Measurements from ENCODE around the gene CES5A.
"Not testable (repeated sequence)": the region's sequence is repeated elsewhere in the genome, so short reads cannot be mapped to it uniquely, and the experiment has no call there.

The CES5A gene

GRCh38 chr16:55824473-55825000 is 50.6 kb downstream of the CES5A start:
- no peaks in the 10 kb centered on the region for H3K4me1 Mint-ChIP-seq
- H3K9me3 Mint-ChIP-seq, result no peaks in the 10 kb centered on the region
- TF ChIP-seq CTCF (IDR thresholded peaks at IDR 0.05; ENCODE audit: unreplicated experiment in 3 of 3), result no peak
- H3K27me3 Mint-ChIP-seq (ENCODE audit: low read depth), result peaks cover 44% of the 10 kb centered on the region
- no peaks in the 10 kb centered on the region for H3K36me3 Mint-ChIP-seq (ENCODE audit: low read depth)
- H3K27ac Mint-ChIP-seq, result no peak overlapping the region
- no peak overlapping the region for H3K4me3 Mint-ChIP-seq

- H3K27ac Mint-ChIP-seq, result no peak overlapping the region
- peaks cover 46% of the 10 kb centered on the region for H3K27me3 Mint-ChIP-seq (ENCODE audit: low read depth)
- no peak overlapping the region for H3K4me3 Mint-ChIP-seq
- H3K9me3 Mint-ChIP-seq, result no peaks in the 10 kb centered on the region
- no peaks in the 10 kb centered on the region for H3K36me3 Mint-ChIP-seq (ENCODE audit: low read depth)
- no peak for TF ChIP-seq CTCF (IDR thresholded peaks at IDR 0.05; ENCODE audit: unreplicated experiment in 3 of 3)
- no peaks in the 10 kb centered on the region for H3K4me1 Mint-ChIP-seq
Observed at GRCh38 chr16:55822280-55822810, 52.8 kb downstream of the CES5A start.

GRCh38 chr16:55821210-55821609 is 54.0 kb downstream of the CES5A start:
- Mint-ChIP-seq H3K27ac (no peak overlapping the region), H3K27me3 (ENCODE audit: low read depth) (peaks cover 50% of the 10 kb centered on the region), H3K9me3 (no peaks in the 10 kb centered on the region), H3K4me1 (no peaks in the 10 kb centered on the region), H3K36me3 (ENCODE audit: low read depth) (no peaks in the 10 kb centered on the region), H3K4me3 (no peak overlapping the region)
- no peak for TF ChIP-seq CTCF (IDR thresholded peaks at IDR 0.05; ENCODE audit: unreplicated experiment in 3 of 3)

- peaks cover 50% of the 10 kb centered on the region for H3K27me3 Mint-ChIP-seq (ENCODE audit: low read depth)
Observed at GRCh38 chr16:55820615-55821014, 54.6 kb downstream of the CES5A start.

GRCh38 chr16:55817236-55817912 is 57.8 kb downstream of the CES5A start:
- Mint-ChIP-seq H3K4me3 (no peak overlapping the region), H3K4me1 (no peaks in the 10 kb centered on the region), H3K27me3 (ENCODE audit: low read depth) (peaks cover 51% of the 10 kb centered on the region), H3K36me3 (ENCODE audit: low read depth) (no peaks in the 10 kb centered on the region), H3K27ac (no peak overlapping the region), H3K9me3 (no peaks in the 10 kb centered on the region)
- TF ChIP-seq CTCF (IDR thresholded peaks at IDR 0.05; ENCODE audit: unreplicated experiment in 3 of 3), result no peak

More at GRCh38 chr16:55820615-55821014, 54.6 kb downstream of the CES5A start:
- Mint-ChIP-seq H3K36me3 (ENCODE audit: low read depth) (no peaks in the 10 kb centered on the region), H3K4me1 (no peaks in the 10 kb centered on the region), H3K9me3 (no peaks in the 10 kb centered on the region), H3K27ac (no peak overlapping the region), H3K4me3 (no peak overlapping the region)
- no peak for TF ChIP-seq CTCF (IDR thresholded peaks at IDR 0.05; ENCODE audit: unreplicated experiment in 3 of 3)

- H3K36me3 Mint-ChIP-seq (ENCODE audit: low read depth); H3K4me1 Mint-ChIP-seq; H3K9me3 Mint-ChIP-seq; H3K4me3 Mint-ChIP-seq; H3K27ac Mint-ChIP-seq: not testable (repeated sequence)
- peaks cover 54% of the 10 kb centered on the region for H3K27me3 Mint-ChIP-seq (ENCODE audit: low read depth)
Observed at GRCh38 chr16:55816222-55816621, 59.0 kb downstream of the CES5A start.

Measured in nephron (organoid).